B cell (primary cell): Measurements from ENCODE around the gene MRPS23. TPM values are rescaled to one million over a fixed set of nuclear protein-coding genes. Genes with fewer than 3 reads are reported as not detected.

Source experiments
- ATAC-seq: fragments of 200-7000 bp; cut with Tn5 transposase; one replicate; pipeline ENCODE4 v1.10.0; 2021; ENCODE audit warnings: low read depth, mild to moderate bottlenecking, moderate number of reproducible peaks, moderate library complexity
- CTCF ChIA-PET: fragments of 350-600 bp; sonication (Branson Sonifier 250); formaldehyde crosslinking; loops from one replicate; lab custom pipeline; 2021; ENCODE audit warnings: antibody characterized with exemption, inconsistent platforms; lab: Charles Lee
- POLR2A ChIA-PET: fragments of 350-600 bp; sonication (Branson Sonifier 250); formaldehyde crosslinking; loops from one replicate; lab custom pipeline; 2021; ENCODE audit warnings: antibody characterized with exemption; lab: Charles Lee
- DNase-seq: peaks from one replicate; pipeline ENCODE4 v3.0.0; 2013
- H2AFZ ChIP-seq: 2 replicates; pipeline ENCODE4 v1.6.1; 2012; ENCODE audit warnings: mild to moderate bottlenecking, low read depth, low read length; ENCODE audit not compliant: insufficient read depth, poor library complexity, severe bottlenecking
- H3K27ac ChIP-seq, 2 donors: 1 replicate in 1 of 2; 2 replicates in 1 of 2; pipeline ENCODE4 v1.5.1; 2012 to 2013; ENCODE audit warnings: low read length in 2 of 2, mild to moderate bottlenecking in 2 of 2, moderate library complexity in 1 of 2
- H3K27me3 ChIP-seq, 4 experiments: fragments of 200-600 bp in 1 of 4; sonication (generic) in 1 of 4; replicated peaks in 1 of 4; 1 replicate in 2 of 4; 2 replicates in 2 of 4; pipeline versions ENCODE4 v1.6.1 to v1.7.0; 2013 to 2016; ENCODE audit warnings: low read length in 3 of 4, mild to moderate bottlenecking in 2 of 4, mixed read lengths in 1 of 4, moderate library complexity in 1 of 4; ENCODE audit not compliant: insufficient read depth in 4 of 4, control insufficient read depth in 3 of 4; ENCODE audit errors: control extremely low read depth in 1 of 4
- H3K36me3 ChIP-seq, 2 experiments: replicated peaks in 1 of 2; 1 replicate in 1 of 2; 2 replicates in 1 of 2; pipeline versions ENCODE4 v1.6.1 to v1.7.1; 2013; ENCODE audit warnings: low read length in 1 of 2; ENCODE audit not compliant: insufficient read depth in 2 of 2, control insufficient read depth in 1 of 2; ENCODE audit errors: control extremely low read depth in 1 of 2, extremely low read depth in 1 of 2
- H3K4me1 ChIP-seq, 2 donors: fragments of 200-600 bp in 1 of 2; sonication (generic) in 1 of 2; 1 replicate in 1 of 2; 2 replicates in 1 of 2; pipeline versions ENCODE4 v1.5.1 to v1.6.1; 2013 to 2017; ENCODE audit warnings: low read length in 2 of 2; ENCODE audit not compliant: control insufficient read depth in 2 of 2, insufficient read depth in 2 of 2
- H3K4me2 ChIP-seq: replicated peaks from 2 replicates; pipeline ENCODE3; 2012; ENCODE audit warnings: mild to moderate bottlenecking, low read depth, low read length; ENCODE audit not compliant: poor library complexity, severe bottlenecking
- H3K4me3 ChIP-seq, 5 experiments: fragments of 200-600 bp in 1 of 5; sonication (generic) in 1 of 5; 1 replicate in 3 of 5; 2 replicates in 2 of 5; pipeline versions ENCODE4 v1.5.1 to v1.7.0; 2011 to 2016; ENCODE audit warnings: low read length in 4 of 5, mild to moderate bottlenecking in 4 of 5, low read depth in 2 of 5, control low read depth in 1 of 5, moderate library complexity in 1 of 5; ENCODE audit not compliant: insufficient read depth in 1 of 5; ENCODE audit errors: control extremely low read depth in 1 of 5, extremely low read depth in 1 of 5
- H3K79me2 ChIP-seq: fragments of 200-600 bp; sonication (generic); one replicate; pipeline ENCODE4 v1.6.0; 2016; ENCODE audit warnings: low read length; ENCODE audit not compliant: control insufficient read depth, insufficient read depth
- H3K9ac ChIP-seq: fragments of 200-600 bp; sonication (generic); 2 replicates; pipeline ENCODE4 v1.6.1; 2017; ENCODE audit warnings: mild to moderate bottlenecking, low read length, moderate library complexity
- H3K9me3 ChIP-seq, 3 donors: one replicate each; pipeline versions ENCODE4 v1.6.1 to v1.7.1; 2013; ENCODE audit warnings: low read length in 2 of 3; ENCODE audit not compliant: control insufficient read depth in 2 of 3, insufficient read depth in 1 of 3; ENCODE audit errors: control extremely low read depth in 1 of 3
- H4K20me1 ChIP-seq: 2 replicates; pipeline ENCODE4 v1.6.0; 2012; ENCODE audit warnings: mild to moderate bottlenecking, low read length; ENCODE audit not compliant: insufficient read depth, control insufficient read depth, poor library complexity, severe bottlenecking
- H3K27ac Mint-ChIP-seq: one replicate; pipeline ENCODE4 v1.8.0; 2021; ENCODE audit warnings: mixed read lengths
- H3K27me3 Mint-ChIP-seq: one replicate; pipeline ENCODE4 v1.8.0; 2021; ENCODE audit warnings: mixed read lengths
- H3K4me1 Mint-ChIP-seq: one replicate; pipeline ENCODE4 v1.8.0; 2021; ENCODE audit warnings: mixed read lengths
- H3K4me3 Mint-ChIP-seq: one replicate; pipeline ENCODE4 v1.8.0; 2021; ENCODE audit warnings: mixed read lengths
- H3K9me3 Mint-ChIP-seq: one replicate; pipeline ENCODE4 v1.8.0; 2022; ENCODE audit warnings: mixed read lengths; ENCODE audit not compliant: insufficient read depth
- CTCF ChIP-seq: fragments of 200-600 bp; IDR thresholded peaks from one replicate; pipeline ENCODE4 v1.8.0; 2022; ENCODE audit warnings: antibody characterized with exemption, mild to moderate bottlenecking
- EZH2 ChIP-seq: IDR thresholded peaks from 2 replicates; pipeline ENCODE4 v1.6.1; 2012; ENCODE audit warnings: borderline replicate concordance, low read depth, mild to moderate bottlenecking, moderate library complexity, low read length; ENCODE audit not compliant: insufficient read depth, poor library complexity, severe bottlenecking
- WGBS: methylation state at CpG from one replicate; pipeline ENCODE4 v1.1.5; 2013; ENCODE audit warnings: missing lambda C conversion rate; ENCODE audit not compliant: insufficient coverage; 5-methylcytosine and 5-hydroxymethylcytosine counted together
- intact Hi-C: fragments of 100-400 bp; cut with micrococcal nuclease; formaldehyde crosslinking; loops from one replicate; pipeline ENCODE4 v1.10.0; 2022
- polyA plus RNA-seq: library from polyadenylated mRNA; depleted of rRNA; stranded (reverse); fragments of >200 nt; gene quantifications from 2 replicates; pipeline ENCODE4 v1.2.3, GENCODE V29; 2012
- total RNA-seq, 2 donors: library from RNA; stranded (reverse); fragments of 120-200 nt in 1 of 2; gene quantifications; 1 replicate in 1 of 2; 2 replicates in 1 of 2; pipeline versions ENCODE4 v1.2.3 to v1.2.4, GENCODE V29; 2013 to 2022

MRPS23 gene
- total and polyA plus RNA-seq, 2 donors (not counting 1 experiment from before 2014, with no cell fraction given): 10.3 to 25.4 TPM

- intact Hi-C loops: no loop called here
- Histone ChIP-seq H3K36me3 (no peaks in the 10 kb centered on the region), H3K9ac (no peak overlapping the region), H3K4me3 (no peak overlapping the region), H3K27me3 (no peaks in the 10 kb centered on the region), H3K4me1 (no peaks in the 10 kb centered on the region), H4K20me1 (no peaks in the 10 kb centered on the region), H3K4me2 (no peak overlapping the region), H3K9me3 (no peaks in the 10 kb centered on the region), H3K27ac (no peak overlapping the region), H3K79me2 (no peaks in the 10 kb centered on the region), H2AFZ (no peak overlapping the region)
- TF ChIP-seq EZH2: no peak
- no peak for TF ChIP-seq CTCF
- H3K4me1 Mint-ChIP-seq: no peaks in the 10 kb centered on the region
- CTCF ChIA-PET: interaction anchor here (0.7 to 2.0 kb wide), 2 partner anchors 15 to 182 kb away, joined by 3 to 7 read pairs; no protein-coding TSS in a partner anchor
- peaks cover 34% of the 10 kb centered on the region for H3K27me3 Mint-ChIP-seq
- DNase-seq (no peak), ATAC-seq (no peak)
- H3K9me3 Mint-ChIP-seq: no peaks in the 10 kb centered on the region
- POLR2A ChIA-PET: no interaction called here
- no peak overlapping the region for H3K27ac Mint-ChIP-seq
- WGBS: 91% methylated on average over 9 of the region's 9 CpGs
- H3K4me3 Mint-ChIP-seq: no peak overlapping the region
Measured at GRCh38 chr17:57818066-57818465, 31.8 kb downstream of the MRPS23 start.

GRCh38 chr17:57817299-57817698, 32.5 kb downstream of the MRPS23 start:
- WGBS: 88% methylated on average over 1 of the region's 4 CpGs
- intact Hi-C loops: no loop called here

More at GRCh38 chr17:57817299-57817698, 32.5 kb downstream of the MRPS23 start:
- H3K27me3 Mint-ChIP-seq: peaks cover 38% of the 10 kb centered on the region
- Histone ChIP-seq H3K9me3 (no peaks in the 10 kb centered on the region), H3K79me2 (no peaks in the 10 kb centered on the region), H3K4me3 (no peak overlapping the region), H3K4me2 (no peak overlapping the region), H3K9ac (no peak overlapping the region), H3K4me1 (no peaks in the 10 kb centered on the region), H2AFZ (no peak overlapping the region), H3K27me3 (no peaks in the 10 kb centered on the region), H3K27ac (no peak overlapping the region), H4K20me1 (no peaks in the 10 kb centered on the region), H3K36me3 (no peaks in the 10 kb centered on the region)
- POLR2A ChIA-PET: no interaction called here
- H3K27ac Mint-ChIP-seq: no peak overlapping the region
- H3K9me3 Mint-ChIP-seq: no peaks in the 10 kb centered on the region
- ATAC-seq (no peak), DNase-seq (no peak)
- H3K4me1 Mint-ChIP-seq: no peaks in the 10 kb centered on the region
- TF ChIP-seq EZH2 (no peak), CTCF (no peak)
- H3K4me3 Mint-ChIP-seq: no peak overlapping the region
- CTCF ChIA-PET: interaction anchor here (0.6 to 2.0 kb wide), 2 partner anchors 15 to 574 kb away, joined by 3 to 7 read pairs; no protein-coding TSS in a partner anchor
